ENCODE results near the gene PRIM2.
"Not testable (repeated sequence)": the region's sequence is repeated elsewhere in the genome, so short reads cannot be mapped to it uniquely, and the experiment has no call there.

- not testable (repeated sequence) for TF ChIP-seq POLR2A (IDR thresholded peaks at IDR 0.05; ENCODE audit: low read depth); POLR2AphosphoS5 (IDR thresholded peaks at IDR 0.05); EP300 (IDR thresholded peaks at IDR 0.05)
- TF ChIP-seq, protein P1, sequence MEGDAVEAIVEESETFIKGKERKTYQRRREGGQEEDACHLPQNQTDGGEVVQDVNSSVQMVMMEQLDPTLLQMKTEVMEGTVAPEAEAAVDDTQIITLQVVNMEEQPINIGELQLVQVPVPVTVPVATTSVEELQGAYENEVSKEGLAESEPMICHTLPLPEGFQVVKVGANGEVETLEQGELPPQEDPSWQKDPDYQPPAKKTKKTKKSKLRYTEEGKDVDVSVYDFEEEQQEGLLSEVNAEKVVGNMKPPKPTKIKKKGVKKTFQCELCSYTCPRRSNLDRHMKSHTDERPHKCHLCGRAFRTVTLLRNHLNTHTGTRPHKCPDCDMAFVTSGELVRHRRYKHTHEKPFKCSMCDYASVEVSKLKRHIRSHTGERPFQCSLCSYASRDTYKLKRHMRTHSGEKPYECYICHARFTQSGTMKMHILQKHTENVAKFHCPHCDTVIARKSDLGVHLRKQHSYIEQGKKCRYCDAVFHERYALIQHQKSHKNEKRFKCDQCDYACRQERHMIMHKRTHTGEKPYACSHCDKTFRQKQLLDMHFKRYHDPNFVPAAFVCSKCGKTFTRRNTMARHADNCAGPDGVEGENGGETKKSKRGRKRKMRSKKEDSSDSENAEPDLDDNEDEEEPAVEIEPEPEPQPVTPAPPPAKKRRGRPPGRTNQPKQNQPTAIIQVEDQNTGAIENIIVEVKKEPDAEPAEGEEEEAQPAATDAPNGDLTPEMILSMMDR (IDR thresholded peaks at IDR 0.05): not testable (repeated sequence)
Measured at GRCh38 chr6:57660940-57661339, 343.5 kb downstream of the PRIM2 start.

Measured in esophagus muscularis mucosa (tissue), 4 donors.